Measurements from ENCODE around the gene RNF215.
A peak's percentile ranks its signal among the peaks of the same experiment; 100 is the strongest.

The RNF215 gene

DNA sequence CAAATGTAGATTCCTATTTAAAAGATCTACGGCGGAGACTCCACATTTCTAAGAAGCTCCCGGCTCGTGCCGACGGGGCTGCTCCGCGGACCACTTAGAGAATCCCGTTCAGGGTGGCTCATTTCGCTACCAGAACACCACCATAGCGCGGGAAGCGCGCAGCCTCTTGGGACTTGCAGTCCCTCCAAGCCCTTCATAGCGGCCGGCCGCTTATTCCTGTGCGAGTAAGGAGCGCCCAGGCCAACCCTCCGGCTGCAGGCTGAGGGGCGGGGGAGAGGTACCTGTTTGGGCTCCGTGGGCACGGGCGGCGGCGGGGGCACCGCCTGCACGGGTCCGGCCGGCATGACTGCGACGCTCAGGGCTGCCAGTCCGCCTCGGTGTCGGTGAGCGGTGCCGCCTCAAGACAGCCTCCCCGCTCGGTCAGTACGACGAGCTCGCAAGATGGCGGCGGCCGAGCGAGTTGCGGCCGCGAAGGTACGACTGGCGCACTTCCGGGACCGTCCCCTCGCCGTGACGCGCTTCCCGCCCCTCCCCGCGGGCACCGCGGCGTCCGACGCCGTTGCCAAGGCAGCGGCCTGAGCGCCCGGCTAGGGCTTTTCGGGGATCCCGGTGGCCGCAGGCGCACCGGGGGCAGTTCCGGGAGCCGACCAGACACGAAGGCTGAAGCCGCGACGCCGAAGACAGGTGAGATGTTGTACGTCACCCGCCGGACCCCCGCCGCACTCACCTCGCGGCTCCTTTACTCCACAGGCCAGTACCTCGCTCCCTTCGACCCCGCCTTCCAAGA, 30.6 kb downstream of the RNF215 start, which contains the start of the genes CCDC157 and SF3A1:
Gene CCDC157 (plus strand): TSS at position 559 of the 787 bp plus-strand sequence. CDS start 8,994 bp downstream, outside the sequence.
Gene SF3A1 (minus strand): TSS at position 446 of the 787 bp plus-strand sequence. CDS start 102 bp downstream, at position 344.
- H3K4me3 ChIP-seq (ENCODE audit: low read depth, low read length): peak within 1 kb of the TSS; percentile 76
- no peak for TF ChIP-seq CTCF (IDR thresholded peaks at IDR 0.05; ENCODE audit: control insufficient read depth, extremely low read depth, insufficient read depth)
- DNase-seq (ENCODE audit: low read depth): peak; percentile 66

DNA sequence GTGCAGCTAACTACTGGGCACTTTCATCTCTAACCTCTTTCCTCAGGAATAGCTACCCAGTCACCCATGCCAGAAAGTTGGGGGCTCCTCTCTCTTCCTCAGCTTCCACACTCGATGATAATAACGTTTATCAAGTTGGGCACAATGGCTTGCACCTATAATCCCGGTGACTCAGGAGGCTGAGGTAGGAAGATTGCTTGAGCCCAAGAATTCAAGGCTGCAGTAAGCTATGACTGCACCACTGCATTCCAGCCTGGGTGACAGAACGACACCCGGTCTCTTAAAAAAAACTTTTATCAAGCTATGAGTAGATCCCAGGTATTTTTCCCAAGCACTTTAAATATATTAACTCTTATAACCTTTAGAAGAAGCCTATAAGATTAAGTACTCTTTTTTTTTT, 32.6 kb downstream of the RNF215 start:
- no peak overlapping the region for H3K4me3 ChIP-seq (ENCODE audit: low read depth, low read length)
- no peak for TF ChIP-seq CTCF (IDR thresholded peaks at IDR 0.05; ENCODE audit: control insufficient read depth, extremely low read depth, insufficient read depth)
- no peak for DNase-seq (ENCODE audit: low read depth)

DNA sequence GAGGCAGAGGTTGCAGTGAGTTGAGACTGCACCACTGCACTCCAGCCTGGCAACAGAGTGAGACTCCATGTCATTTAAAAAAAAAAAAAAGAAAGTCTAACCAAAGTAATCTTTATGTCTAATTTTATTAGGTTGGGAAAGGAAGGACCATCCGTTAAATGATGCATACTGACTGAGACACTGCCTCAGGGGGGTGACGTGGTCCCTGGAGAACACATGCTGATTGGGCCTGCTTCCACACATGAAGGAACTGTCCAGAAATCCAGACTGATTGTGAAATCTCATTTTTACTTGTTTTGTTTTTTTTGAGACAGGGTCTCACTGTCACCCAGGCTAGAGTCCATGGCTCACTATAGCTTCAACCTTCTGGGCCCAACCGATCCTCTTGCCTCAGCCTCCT, 36.0 kb downstream of the RNF215 start:
- H3K4me3 ChIP-seq (ENCODE audit: low read depth, low read length): no peak overlapping the region
- no peak for TF ChIP-seq CTCF (IDR thresholded peaks at IDR 0.05; ENCODE audit: control insufficient read depth, extremely low read depth, insufficient read depth)

DNA sequence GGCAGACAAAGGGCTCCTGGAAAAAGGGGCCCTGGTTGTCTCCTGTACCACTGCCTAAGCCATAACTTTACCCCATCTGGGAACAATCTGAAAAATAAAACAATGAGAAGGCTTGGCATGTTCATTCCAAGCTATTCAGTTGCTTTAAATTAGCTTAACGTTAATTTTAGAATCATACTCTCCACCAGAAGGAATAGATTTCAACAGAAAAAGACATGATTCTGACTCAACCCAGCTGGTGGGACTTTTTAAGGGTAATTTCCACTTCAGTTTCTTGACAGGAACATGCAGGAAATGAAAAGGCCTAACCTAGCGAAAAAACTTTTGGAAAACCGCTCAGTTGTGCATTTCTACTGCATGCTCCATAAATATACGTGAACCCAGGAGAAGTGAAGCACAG, 38.4 kb downstream of the RNF215 start:
- TF ChIP-seq CTCF (IDR thresholded peaks at IDR 0.05; ENCODE audit: control insufficient read depth, extremely low read depth, insufficient read depth): no peak
- no peak overlapping the region for H3K4me3 ChIP-seq (ENCODE audit: low read depth, low read length)
- no peak for DNase-seq (ENCODE audit: low read depth)

More for the DNA sequence above, 36.0 kb downstream of the RNF215 start:
- DNase-seq (ENCODE audit: low read depth): no peak

GRCh38 chr22:30348404-30348803, 38.8 kb downstream of the RNF215 start:
- no peak overlapping the region for H3K4me3 ChIP-seq (ENCODE audit: low read depth, low read length)
- TF ChIP-seq CTCF (IDR thresholded peaks at IDR 0.05; ENCODE audit: control insufficient read depth, extremely low read depth, insufficient read depth): no peak
- no peak for DNase-seq (ENCODE audit: low read depth)

DNA sequence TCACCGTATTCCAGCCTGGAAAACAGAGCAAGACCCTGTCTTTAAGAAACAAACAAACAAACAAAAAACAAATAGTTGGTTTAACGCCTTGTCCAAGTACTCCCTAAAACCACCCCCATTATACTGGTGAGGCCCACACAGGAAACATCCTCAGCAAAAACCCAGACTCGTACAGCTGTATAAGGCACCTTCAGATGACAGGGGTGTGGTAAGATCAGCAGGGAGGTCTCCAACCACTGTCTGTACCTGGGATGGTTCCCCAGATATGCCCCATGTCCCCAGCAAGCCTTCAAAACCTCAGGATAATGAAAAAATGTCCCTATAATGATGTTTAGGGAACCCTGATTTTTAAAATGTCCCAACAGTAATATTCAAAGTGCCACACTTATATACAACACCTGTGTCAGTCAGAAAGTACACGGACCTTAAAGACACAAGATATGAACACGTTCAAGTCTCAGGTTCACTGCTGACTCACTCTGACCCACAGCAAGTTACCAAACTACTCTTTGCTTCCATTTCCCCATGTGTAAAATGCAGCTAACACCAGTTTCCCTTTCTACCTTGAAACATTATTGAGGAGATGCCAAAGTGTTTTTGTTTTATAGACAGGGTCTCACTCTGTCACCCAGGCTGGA, 39.8 kb downstream of the RNF215 start:
- no peak for DNase-seq (ENCODE audit: low read depth)
- no peak overlapping the region for H3K4me3 ChIP-seq (ENCODE audit: low read depth, low read length)
- TF ChIP-seq CTCF (IDR thresholded peaks at IDR 0.05; ENCODE audit: control insufficient read depth, extremely low read depth, insufficient read depth): no peak
